ENCODE measurements around the gene IFNA13.

IFNA13 gene

GRCh38 chr9:21357479-21358460 lies 10.1 kb downstream of the IFNA13 start:
- DNase-seq: peak; percentile 74

- no peak for DNase-seq
These were observed 17.1 kb downstream of the IFNA13 start, which contains the start of gene IFNA6 for GRCh38 chr9:21350787-21351186. Gene IFNA6 (minus strand): TSS chr9:21350887. CDS start chr9:21350887, 0 bp downstream.

- DNase-seq: no peak
These were observed 19.4 kb downstream of the IFNA13 start for GRCh38 chr9:21348430-21348970.

GRCh38 chr9:21340735-21341134 lies 27.1 kb downstream of the IFNA13 start:
- no peak for DNase-seq

GRCh38 chr9:21336457-21336856 lies 31.4 kb downstream of the IFNA13 start:
- no peak for DNase-seq

GRCh38 chr9:21334701-21335632 lies 32.9 kb downstream of the IFNA13 start, which contains the start of gene KLHL9:
Gene KLHL9 (minus strand): TSS chr9:21335404. CDS start chr9:21334859, 545 bp downstream.
- peak; percentile 94 for DNase-seq

GRCh38 chr9:21333226-21333625 lies 34.6 kb downstream of the IFNA13 start:
- DNase-seq: no peak

GRCh38 chr9:21331676-21332402 lies 36.0 kb downstream of the IFNA13 start:
- DNase-seq: no peak

GRCh38 chr9:21326526-21327139 lies 41.2 kb downstream of the IFNA13 start:
- peak; percentile 74 for DNase-seq

GRCh38 chr9:21324047-21324446 lies 43.8 kb downstream of the IFNA13 start:
- peak; percentile 39 for DNase-seq

- DNase-seq: no peak
These were observed 44.9 kb downstream of the IFNA13 start for GRCh38 chr9:21322911-21323461.

- DNase-seq: no peak
These were observed 47.4 kb downstream of the IFNA13 start for GRCh38 chr9:21320465-21320864.

- DNase-seq: peak; percentile 58
These were observed 49.6 kb downstream of the IFNA13 start for GRCh38 chr9:21317956-21318923.
